22Rv1 (cell line): Measurements from ENCODE around the gene NUP188.

ENCODE experiments used
- CTCF ChIP-seq: fragments of 450-650 bp; IDR thresholded peaks from 2 replicates; pipeline ENCODE4 v1.5.1; 2017; ENCODE audit warnings: mild to moderate bottlenecking
- ZFX ChIP-seq: fragments of 450-650 bp; IDR thresholded peaks from 2 replicates; pipeline ENCODE4 v1.6.1; 2017; ENCODE audit warnings: antibody characterized with exemption, borderline replicate concordance

- TF ChIP-seq CTCF = no peak
- no peak for TF ChIP-seq ZFX
Measured at GRCh38 chr9:128902351-128903078, 45.0 kb upstream of the NUP188 start.
